Immature natural killer cell (primary cell): ENCODE measurements around the gene SCCPDH. TPM values are rescaled to one million over a fixed set of nuclear protein-coding genes. Genes with fewer than 3 reads are reported as not detected.

ENCODE experiments used
- DNase-seq, 3 donors: peaks; one replicate each; pipeline ENCODE4 v3.0.0; 2022; ENCODE audit warnings: mixed read lengths in 1 of 3
- H3K27ac Mint-ChIP-seq, 6 donors: one replicate each; pipeline ENCODE4 v1.8.0; 2020; ENCODE audit warnings: mixed read lengths in 6 of 6, mild to moderate bottlenecking in 5 of 6, inconsistent platforms in 4 of 6, moderate library complexity in 3 of 6
- H3K27me3 Mint-ChIP-seq, 3 donors: one replicate each; pipeline ENCODE4 v1.8.0; 2020 to 2021; ENCODE audit warnings: low read depth in 3 of 3, mild to moderate bottlenecking in 3 of 3, mixed read lengths in 3 of 3, moderate library complexity in 3 of 3, inconsistent platforms in 1 of 3
- H3K36me3 Mint-ChIP-seq, 3 donors: one replicate each; pipeline ENCODE4 v1.8.0; 2020; ENCODE audit warnings: mixed read lengths in 3 of 3, inconsistent platforms in 2 of 3, mild to moderate bottlenecking in 2 of 3
- H3K4me1 Mint-ChIP-seq, 2 donors: one replicate each; pipeline ENCODE4 v1.8.0; 2020; ENCODE audit warnings: inconsistent platforms in 2 of 2, mild to moderate bottlenecking in 2 of 2, mixed read lengths in 2 of 2, moderate library complexity in 1 of 2
- H3K4me3 Mint-ChIP-seq, 5 donors: one replicate each; pipeline ENCODE4 v1.8.0; 2020; ENCODE audit warnings: mild to moderate bottlenecking in 5 of 5, mixed read lengths in 5 of 5, inconsistent platforms in 3 of 5, moderate library complexity in 3 of 5
- H3K9me3 Mint-ChIP-seq, 6 donors: one replicate each; pipeline ENCODE4 v1.8.0; 2020; ENCODE audit warnings: mild to moderate bottlenecking in 6 of 6, mixed read lengths in 6 of 6, inconsistent platforms in 4 of 6, moderate library complexity in 3 of 6
- polyA plus RNA-seq, 3 donors: library from polyadenylated mRNA; unstranded; fragments of 300-500 nt; fragmentation: Illumina TruSeq; gene quantifications; one replicate each; pipeline ENCODE4 v1.2.3, GENCODE V29; 2021

SCCPDH gene
- polyA plus RNA-seq, 3 donors from 2014 or later, result 21.0 to 35.6 (median 29.4) TPM

GRCh38 chr1:246786606-246787238 is 62.5 kb downstream of the SCCPDH start:
- H3K4me3 Mint-ChIP-seq, result no peak overlapping the region

DNA sequence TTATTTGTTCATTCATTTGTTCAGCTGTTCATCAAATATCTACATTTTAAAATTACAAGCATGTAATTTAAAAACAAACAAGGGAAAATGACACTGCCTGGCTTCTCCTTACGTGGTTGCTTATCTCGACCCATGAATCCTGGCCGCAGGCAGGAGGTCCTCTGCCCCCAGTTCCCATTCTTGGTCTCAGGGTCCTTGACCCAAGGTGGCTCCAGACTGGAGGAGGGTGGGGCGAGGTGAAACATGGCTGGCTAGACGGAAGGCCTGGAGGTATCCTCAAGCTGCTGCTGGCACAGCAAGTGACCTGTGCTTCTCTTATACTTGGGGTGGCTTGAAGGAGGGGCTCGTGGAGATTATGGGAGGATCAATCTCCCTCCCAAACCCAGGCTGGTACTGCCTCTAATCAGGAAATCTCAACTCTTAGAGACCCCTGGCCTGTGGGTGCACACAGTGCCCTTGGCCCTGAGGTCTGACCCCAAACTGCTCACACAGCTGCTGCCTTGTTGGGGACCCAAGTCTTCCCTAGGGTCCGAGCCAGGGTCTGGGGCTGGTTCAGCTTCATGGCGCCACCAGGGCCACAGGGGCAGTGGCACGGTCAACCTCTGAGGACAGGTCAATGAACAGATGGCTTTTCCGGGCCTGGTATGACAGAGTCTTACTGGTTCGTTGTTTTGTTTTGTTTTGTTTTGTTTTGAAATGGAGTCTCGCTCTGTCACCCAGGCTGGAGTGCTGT is 63.7 kb downstream of the SCCPDH start:
- H3K4me3 Mint-ChIP-seq, result peak overlapping the region in 1 of 5 donors; percentile 21
- no peak overlapping the region for H3K27ac Mint-ChIP-seq
- peaks cover 0 to 3% (median 0%) of the 10 kb centered on the region in 3 donors for H3K36me3 Mint-ChIP-seq

More at GRCh38 chr1:246786606-246787238, 62.5 kb downstream of the SCCPDH start:
- no peaks in the 10 kb centered on the region for H3K9me3 Mint-ChIP-seq
- peaks cover 0 to 3% (median 0%) of the 10 kb centered on the region in 3 donors for H3K36me3 Mint-ChIP-seq
- peaks cover 19 to 28% of the 10 kb centered on the region in 2 donors for H3K4me1 Mint-ChIP-seq
- H3K27me3 Mint-ChIP-seq, result peaks cover 0 to 11% (median 1%) of the 10 kb centered on the region in 3 donors
- DNase-seq, result no peak
- H3K27ac Mint-ChIP-seq, result no peak overlapping the region

GRCh38 chr1:246788895-246789338 is 64.7 kb downstream of the SCCPDH start:
- Mint-ChIP-seq H3K4me3 (peak overlapping the region; percentile 21 to 71 (median 62)), H3K36me3 (peaks cover 0 to 3% (median 0%) of the 10 kb centered on the region in 3 donors), H3K27me3 (peaks cover 0 to 8% (median 3%) of the 10 kb centered on the region in 3 donors), H3K27ac (no peak overlapping the region), H3K9me3 (no peaks in the 10 kb centered on the region), H3K4me1 (peaks cover 11 to 19% of the 10 kb centered on the region in 2 donors)
- DNase-seq, result no peak

More for the DNA sequence above, 63.7 kb downstream of the SCCPDH start:
- no peak for DNase-seq
- H3K27me3 Mint-ChIP-seq, result peaks cover 0 to 8% (median 3%) of the 10 kb centered on the region in 3 donors
- H3K4me1 Mint-ChIP-seq, result peaks cover 11 to 20% of the 10 kb centered on the region in 2 donors
- no peaks in the 10 kb centered on the region for H3K9me3 Mint-ChIP-seq

GRCh38 chr1:246789454-246790339 is 65.5 kb downstream of the SCCPDH start:
- peaks cover 0 to 3% (median 0%) of the 10 kb centered on the region in 3 donors for H3K36me3 Mint-ChIP-seq
- peaks cover 0 to 6% (median 3%) of the 10 kb centered on the region in 3 donors for H3K27me3 Mint-ChIP-seq
- H3K9me3 Mint-ChIP-seq, result no peaks in the 10 kb centered on the region
- no peak for DNase-seq
- H3K27ac Mint-ChIP-seq, result no peak overlapping the region
- peak overlapping the region in 4 of 5 donors; percentile 34 to 69 (median 60) for H3K4me3 Mint-ChIP-seq
- H3K4me1 Mint-ChIP-seq, result peaks cover 7 to 11% of the 10 kb centered on the region in 2 donors

DNA sequence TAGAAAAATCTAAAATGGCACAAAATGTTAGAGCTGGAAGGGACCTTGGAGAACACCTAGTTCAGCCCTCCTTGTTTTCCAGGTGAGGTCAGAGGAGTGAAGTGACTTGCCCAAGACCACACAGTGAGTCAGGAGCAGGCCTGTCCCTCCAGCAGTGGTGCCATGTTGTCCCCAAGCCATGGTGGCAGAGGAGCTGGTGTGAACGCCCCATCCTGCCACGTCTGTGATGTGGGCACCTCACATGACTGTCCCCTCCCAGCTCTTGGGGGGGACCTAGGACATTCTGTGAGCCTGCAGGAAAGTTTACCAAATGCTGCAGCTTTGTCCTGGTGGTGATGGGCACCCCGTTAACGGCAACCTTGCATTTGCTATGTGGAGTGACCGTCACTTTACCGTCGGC is 66.2 kb downstream of the SCCPDH start:
- Mint-ChIP-seq H3K4me1 (peaks cover 2 to 5% of the 10 kb centered on the region in 2 donors), H3K36me3 (peaks cover 0 to 3% (median 0%) of the 10 kb centered on the region in 3 donors), H3K27me3 (peaks cover 0 to 3% (median 3%) of the 10 kb centered on the region in 3 donors), H3K9me3 (no peaks in the 10 kb centered on the region), H3K27ac (no peak overlapping the region), H3K4me3 (no peak overlapping the region)
- no peak for DNase-seq

- Mint-ChIP-seq H3K27me3 (peaks cover 0 to 3% (median under 1%) of the 10 kb centered on the region in 3 donors), H3K27ac (no peak overlapping the region), H3K4me1 (peaks cover 2 to 5% of the 10 kb centered on the region in 2 donors), H3K36me3 (peaks cover 0 to 3% (median 0%) of the 10 kb centered on the region in 3 donors), H3K4me3 (no peak overlapping the region), H3K9me3 (no peaks in the 10 kb centered on the region)
- no peak for DNase-seq
These were observed 66.6 kb downstream of the SCCPDH start for GRCh38 chr1:246790833-246791232.

DNA sequence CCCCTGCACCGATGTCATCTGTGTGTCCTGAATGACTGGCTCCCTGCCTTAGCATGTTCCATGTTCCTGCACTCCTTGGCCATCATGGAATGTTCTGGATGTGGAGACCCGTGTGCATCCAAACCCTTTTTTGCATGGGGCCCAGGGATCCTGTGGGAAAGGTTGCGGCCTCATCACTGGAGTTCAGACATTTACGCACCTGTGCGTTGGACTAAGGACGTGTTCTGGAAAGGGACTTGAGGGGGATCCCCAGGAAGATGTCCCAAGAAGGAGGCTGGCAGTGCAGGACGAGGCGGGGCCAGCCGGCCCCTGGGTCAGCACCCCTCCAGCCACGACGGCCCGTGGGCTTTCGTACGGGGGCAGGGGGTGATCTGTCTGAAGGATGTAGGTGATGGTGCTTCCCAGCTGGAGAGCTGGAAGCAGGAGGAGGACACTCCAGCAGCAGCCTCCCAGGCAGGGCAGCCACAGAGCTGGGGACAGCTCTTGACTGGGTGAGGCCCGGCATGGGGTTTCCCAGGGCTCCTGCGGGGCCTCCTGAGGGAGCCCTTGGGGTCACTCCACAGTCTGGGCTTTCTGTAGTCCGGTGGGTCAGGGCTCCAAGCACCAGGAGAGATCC is 67.2 kb downstream of the SCCPDH start:
- Mint-ChIP-seq H3K27ac (no peak overlapping the region), H3K9me3 (no peaks in the 10 kb centered on the region), H3K4me3 (no peak overlapping the region), H3K27me3 (peaks cover 0 to 3% (median 0%) of the 10 kb centered on the region in 3 donors), H3K4me1 (peaks cover 2 to 5% of the 10 kb centered on the region in 2 donors), H3K36me3 (peaks cover 0 to 3% (median 0%) of the 10 kb centered on the region in 3 donors)
- DNase-seq, result no peak

- peaks cover 0 to 3% (median 0%) of the 10 kb centered on the region in 3 donors for H3K27me3 Mint-ChIP-seq
- no peak overlapping the region for H3K27ac Mint-ChIP-seq
- peaks cover 2 to 5% of the 10 kb centered on the region in 2 donors for H3K4me1 Mint-ChIP-seq
- DNase-seq, result no peak
- peaks cover 0 to 3% (median 0%) of the 10 kb centered on the region in 3 donors for H3K36me3 Mint-ChIP-seq
- H3K4me3 Mint-ChIP-seq, result no peak overlapping the region
- H3K9me3 Mint-ChIP-seq, result no peaks in the 10 kb centered on the region
These were observed 68.4 kb downstream of the SCCPDH start for GRCh38 chr1:246792603-246793002.

DNA sequence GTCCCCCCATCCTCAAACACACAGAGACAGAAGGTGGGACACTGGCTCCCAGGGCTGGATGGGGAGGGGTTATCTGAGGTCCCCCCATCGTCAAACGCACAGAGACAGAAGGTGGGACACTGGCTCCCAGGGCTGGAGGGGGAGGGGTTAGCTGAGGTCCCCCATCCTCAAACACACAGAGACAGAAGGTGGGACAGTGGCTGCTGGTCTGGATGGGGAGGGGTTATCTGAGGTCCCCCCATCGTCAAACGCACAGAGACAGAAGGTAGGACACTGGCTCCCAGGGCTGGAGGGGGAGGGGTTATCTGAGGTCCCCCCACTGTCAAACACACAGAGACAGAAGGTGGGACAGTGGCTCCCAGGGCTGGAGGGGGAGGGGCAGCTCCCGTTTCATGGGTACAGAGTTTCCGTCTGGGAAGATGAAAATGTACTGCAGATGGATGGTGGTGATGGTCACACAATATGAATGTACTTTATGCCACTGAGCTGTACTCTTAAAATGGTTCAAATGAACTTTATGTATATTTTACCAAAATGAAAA is 69.2 kb downstream of the SCCPDH start:
- H3K4me1 Mint-ChIP-seq, result peaks cover 2 to 5% of the 10 kb centered on the region in 2 donors
- peaks cover 0 to 4% (median 3%) of the 10 kb centered on the region in 3 donors for H3K27me3 Mint-ChIP-seq
- H3K4me3 Mint-ChIP-seq, result no peak overlapping the region
- H3K27ac Mint-ChIP-seq, result no peak overlapping the region
- no peaks in the 10 kb centered on the region for H3K9me3 Mint-ChIP-seq
- peaks cover 0 to 3% (median 0%) of the 10 kb centered on the region in 3 donors for H3K36me3 Mint-ChIP-seq
- no peak for DNase-seq

DNA sequence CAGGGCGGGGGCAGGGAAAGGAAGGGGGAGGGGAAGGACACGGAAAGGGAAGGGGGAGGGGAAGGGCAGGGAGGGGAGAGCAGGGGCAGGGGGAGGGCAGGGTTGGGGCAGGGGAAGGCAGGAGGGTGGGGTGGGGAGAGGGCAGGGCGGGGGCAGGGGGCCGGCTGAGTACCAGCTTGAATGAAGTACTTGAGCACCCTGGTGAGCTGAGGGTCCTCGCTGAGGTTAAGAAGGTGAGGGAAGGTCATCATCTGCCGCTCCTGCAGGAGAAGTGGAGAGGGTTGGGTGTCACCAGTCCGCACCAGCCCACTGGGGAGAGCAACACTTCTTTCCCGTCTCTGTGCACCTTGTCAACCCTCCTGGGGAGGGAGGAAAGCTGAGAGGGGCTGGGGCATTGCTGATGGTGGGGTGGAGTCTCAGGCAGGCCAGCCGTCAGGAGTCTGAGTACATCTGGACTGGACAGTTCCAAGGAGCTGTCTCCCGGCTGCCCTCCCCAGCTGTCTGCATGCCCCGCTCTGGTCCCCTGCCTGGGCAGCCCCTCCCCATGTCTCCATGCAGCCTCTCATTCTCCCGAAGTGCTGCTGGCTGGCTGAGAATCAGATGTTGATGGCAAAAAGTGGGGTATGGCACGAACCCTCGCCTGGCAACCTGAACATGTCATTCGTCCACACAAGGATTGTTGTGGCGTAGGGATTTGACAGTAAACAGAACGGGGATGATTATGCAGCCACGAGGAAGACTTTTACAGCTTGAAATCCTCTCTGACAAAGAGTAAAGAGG is 70.0 kb downstream of the SCCPDH start:
- DNase-seq, result no peak
- Mint-ChIP-seq H3K27me3 (peaks cover 0 to 4% (median 3%) of the 10 kb centered on the region in 3 donors), H3K9me3 (no peaks in the 10 kb centered on the region), H3K4me3 (no peak overlapping the region), H3K36me3 (peaks cover 0 to 1% (median 0%) of the 10 kb centered on the region in 3 donors), H3K4me1 (peaks cover under 1 to 3% of the 10 kb centered on the region in 2 donors), H3K27ac (no peak overlapping the region)

GRCh38 chr1:246794828-246795671 is 70.8 kb downstream of the SCCPDH start:
- Mint-ChIP-seq H3K27ac (no peak overlapping the region), H3K4me3 (no peak overlapping the region)

More at GRCh38 chr1:246794828-246795671, 70.8 kb downstream of the SCCPDH start:
- no peak for DNase-seq
- H3K4me1 Mint-ChIP-seq, result no peaks in the 10 kb centered on the region
- H3K36me3 Mint-ChIP-seq, result no peaks in the 10 kb centered on the region
- H3K27me3 Mint-ChIP-seq, result peaks cover 0 to 4% (median 3%) of the 10 kb centered on the region in 3 donors
- H3K9me3 Mint-ChIP-seq, result no peaks in the 10 kb centered on the region
